ENCODE data around the gene SLC25A21.

DNA sequence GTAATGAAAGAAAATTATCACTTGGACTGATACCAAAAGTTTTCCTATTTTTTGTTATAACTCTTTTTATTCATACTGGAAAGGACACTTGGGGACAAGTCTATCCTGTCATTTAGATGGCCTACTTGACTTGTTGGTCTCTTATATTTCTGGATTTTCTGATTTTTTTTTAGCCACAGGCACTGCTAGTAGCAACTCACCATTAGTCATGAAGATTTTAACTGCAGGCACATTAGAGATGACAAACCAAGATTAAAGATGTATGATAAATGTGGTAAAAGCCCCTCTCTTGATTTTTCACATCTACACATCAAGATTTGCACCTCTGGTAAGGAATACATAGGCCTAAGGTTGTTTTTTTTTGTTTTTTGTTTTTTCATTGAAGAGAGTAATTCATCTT lies 217.0 kb downstream of the SLC25A21 start:
- TF ChIP-seq, protein P1, sequence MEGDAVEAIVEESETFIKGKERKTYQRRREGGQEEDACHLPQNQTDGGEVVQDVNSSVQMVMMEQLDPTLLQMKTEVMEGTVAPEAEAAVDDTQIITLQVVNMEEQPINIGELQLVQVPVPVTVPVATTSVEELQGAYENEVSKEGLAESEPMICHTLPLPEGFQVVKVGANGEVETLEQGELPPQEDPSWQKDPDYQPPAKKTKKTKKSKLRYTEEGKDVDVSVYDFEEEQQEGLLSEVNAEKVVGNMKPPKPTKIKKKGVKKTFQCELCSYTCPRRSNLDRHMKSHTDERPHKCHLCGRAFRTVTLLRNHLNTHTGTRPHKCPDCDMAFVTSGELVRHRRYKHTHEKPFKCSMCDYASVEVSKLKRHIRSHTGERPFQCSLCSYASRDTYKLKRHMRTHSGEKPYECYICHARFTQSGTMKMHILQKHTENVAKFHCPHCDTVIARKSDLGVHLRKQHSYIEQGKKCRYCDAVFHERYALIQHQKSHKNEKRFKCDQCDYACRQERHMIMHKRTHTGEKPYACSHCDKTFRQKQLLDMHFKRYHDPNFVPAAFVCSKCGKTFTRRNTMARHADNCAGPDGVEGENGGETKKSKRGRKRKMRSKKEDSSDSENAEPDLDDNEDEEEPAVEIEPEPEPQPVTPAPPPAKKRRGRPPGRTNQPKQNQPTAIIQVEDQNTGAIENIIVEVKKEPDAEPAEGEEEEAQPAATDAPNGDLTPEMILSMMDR (IDR thresholded peaks at IDR 0.05), result no peak
- TF ChIP-seq POLR2A (IDR thresholded peaks at IDR 0.05; ENCODE audit: low read depth), result no peak
